Measurements from ENCODE around the gene CRTC2. TPM values are rescaled to one million over a fixed set of nuclear protein-coding genes. Genes with fewer than 3 reads are reported as not detected.

CRTC2 gene
- polyA plus RNA-seq, 1 donor, result 37.9 TPM

DNA sequence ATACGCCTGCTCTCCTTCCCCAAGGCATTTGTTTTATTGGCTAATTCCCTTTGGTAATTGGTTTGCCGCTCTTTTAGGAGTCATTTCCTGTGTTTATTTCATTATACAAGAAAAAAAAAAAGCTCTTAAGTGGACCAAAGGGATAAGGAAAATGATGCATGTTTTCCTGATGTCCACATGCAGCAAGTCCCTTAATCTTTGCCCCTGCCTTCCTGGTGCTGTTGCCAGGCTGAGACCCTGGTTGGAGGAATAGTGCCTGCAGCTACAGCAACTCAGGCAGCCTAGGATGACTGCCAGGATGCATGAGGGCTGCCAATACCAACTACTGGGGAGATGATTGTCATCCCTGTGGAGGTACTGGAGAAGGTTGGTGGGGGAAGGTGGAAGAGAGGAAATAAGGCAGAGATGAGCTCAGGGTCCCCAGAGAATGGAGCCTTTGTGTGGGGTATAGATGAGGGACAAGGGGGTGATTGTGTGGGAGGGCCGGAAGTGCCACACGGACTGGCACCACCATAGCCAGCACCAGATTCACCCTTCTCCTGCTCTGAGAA, 29.5 kb downstream of the CRTC2 start:
- Histone ChIP-seq H3K4me1 (ENCODE audit: control insufficient read depth, insufficient read depth, low read length) (no peaks in the 10 kb centered on the region), H3K27ac (ENCODE audit: low read length) (no peak overlapping the region), H3K27me3 (ENCODE audit: control insufficient read depth, insufficient read depth, low read length) (no peaks in the 10 kb centered on the region), H3K9me3 (ENCODE audit: control insufficient read depth, low read depth, low read length) (no peaks in the 10 kb centered on the region), H3K4me3 (ENCODE audit: low read length) (no peak overlapping the region), H3K36me3 (ENCODE audit: control insufficient read depth, insufficient read depth, low read length) (peaks cover 40% of the 10 kb centered on the region)
- no CpG with 5 or more reads among the region's 4 CpGs for WGBS (ENCODE audit: insufficient coverage, low lambda C conversion rate)
- DNase-seq, result no peak

DNA sequence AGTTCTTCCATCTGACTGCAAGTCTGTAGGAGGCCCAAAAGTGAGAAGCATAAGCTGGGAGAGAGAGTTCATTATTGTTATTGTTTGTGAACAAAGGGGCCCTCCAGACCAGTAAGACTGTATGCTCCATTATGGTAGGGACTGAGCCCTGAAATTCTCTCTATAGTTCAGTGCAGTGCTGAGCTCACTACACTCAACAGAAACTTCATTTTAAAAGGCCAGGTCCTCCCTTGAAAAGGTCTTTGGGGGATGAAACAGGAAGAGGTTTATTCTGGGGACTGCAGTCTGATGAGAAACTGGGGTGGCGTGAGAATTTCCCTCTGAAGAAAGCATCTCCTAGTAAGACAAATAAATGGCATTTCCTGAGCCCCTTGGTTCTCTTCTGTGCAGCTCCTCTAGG, 30.2 kb downstream of the CRTC2 start:
- no peak for DNase-seq
- Histone ChIP-seq H3K4me1 (ENCODE audit: control insufficient read depth, insufficient read depth, low read length) (no peaks in the 10 kb centered on the region), H3K27ac (ENCODE audit: low read length) (no peak overlapping the region), H3K9me3 (ENCODE audit: control insufficient read depth, low read depth, low read length) (no peaks in the 10 kb centered on the region), H3K27me3 (ENCODE audit: control insufficient read depth, insufficient read depth, low read length) (no peaks in the 10 kb centered on the region), H3K36me3 (ENCODE audit: control insufficient read depth, insufficient read depth, low read length) (peaks cover 35% of the 10 kb centered on the region), H3K4me3 (ENCODE audit: low read length) (no peak overlapping the region)
- no CpG with 5 or more reads among the region's 1 CpG for WGBS (ENCODE audit: insufficient coverage, low lambda C conversion rate)

DNA sequence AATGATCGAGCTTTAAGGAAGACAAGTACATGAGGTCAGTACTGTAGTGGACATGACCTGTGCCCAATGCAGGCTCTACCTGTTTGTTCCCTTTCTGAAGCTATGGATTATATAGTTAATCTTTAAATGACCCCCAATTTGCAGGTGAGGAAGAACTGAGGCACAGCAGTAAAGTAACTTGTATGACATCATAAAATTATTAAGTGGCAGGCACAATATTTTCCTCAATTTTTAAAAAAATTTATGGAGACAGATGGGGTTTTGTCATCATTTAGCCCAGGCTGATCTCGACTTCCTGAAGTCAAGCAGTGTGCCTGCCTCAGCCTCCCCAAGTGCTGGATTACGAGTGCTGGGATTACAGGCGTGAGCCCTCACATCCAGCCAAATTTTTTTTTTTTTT, 32.0 kb downstream of the CRTC2 start:
- Histone ChIP-seq H3K4me1 (ENCODE audit: control insufficient read depth, insufficient read depth, low read length) (no peaks in the 10 kb centered on the region), H3K27ac (ENCODE audit: low read length) (no peak overlapping the region), H3K36me3 (ENCODE audit: control insufficient read depth, insufficient read depth, low read length) (peaks cover 22% of the 10 kb centered on the region), H3K27me3 (ENCODE audit: control insufficient read depth, insufficient read depth, low read length) (no peaks in the 10 kb centered on the region), H3K9me3 (ENCODE audit: control insufficient read depth, low read depth, low read length) (no peaks in the 10 kb centered on the region), H3K4me3 (ENCODE audit: low read length) (no peak overlapping the region)
- WGBS (ENCODE audit: insufficient coverage, low lambda C conversion rate), result 100% methylated on average over 1 of the region's 4 CpGs
- no peak for DNase-seq

DNA sequence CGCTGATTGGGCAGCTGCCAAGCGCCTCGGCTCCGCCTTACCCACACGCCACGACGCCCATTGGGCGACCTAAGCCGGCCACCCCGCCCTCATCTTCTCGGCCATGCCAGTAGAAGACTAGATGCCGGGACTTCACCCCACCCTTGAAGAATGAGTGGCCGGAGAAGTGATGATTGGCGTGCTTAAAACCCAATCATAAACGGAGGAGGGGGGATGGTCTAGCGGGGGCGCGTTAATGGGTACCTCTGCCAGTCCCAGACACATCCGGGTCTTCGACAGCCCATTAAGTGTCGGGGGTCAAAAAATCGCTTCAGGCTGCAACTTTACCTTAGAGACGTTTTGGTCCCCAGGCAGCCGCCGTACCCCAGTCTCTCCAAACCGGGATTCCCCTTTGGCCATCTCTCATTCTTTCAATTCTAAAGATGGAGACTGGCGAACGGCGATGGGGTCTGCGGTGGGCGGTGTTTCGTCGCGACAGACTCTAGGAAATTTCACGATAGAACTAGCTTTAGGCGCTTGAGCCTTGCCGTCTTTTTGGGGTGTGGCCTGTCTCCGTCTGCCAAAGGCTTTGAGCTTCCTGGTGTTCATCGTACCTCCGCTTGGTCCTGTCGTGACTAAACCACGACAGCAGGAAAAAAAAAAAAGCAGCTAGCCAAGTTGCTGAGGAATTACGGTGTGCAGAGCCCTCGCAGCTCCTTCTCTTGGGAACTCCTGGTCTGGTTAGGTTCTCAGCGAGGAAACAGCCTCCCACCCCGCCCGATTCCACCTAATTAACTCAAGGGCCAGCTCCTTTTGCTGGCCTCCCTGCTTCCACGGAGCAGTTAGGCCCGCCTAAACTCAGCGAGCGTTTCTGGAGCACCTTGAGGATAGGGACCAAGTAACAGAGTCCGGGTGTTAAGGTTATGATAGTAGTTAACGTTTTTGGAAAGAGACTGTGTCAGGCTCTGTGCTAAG, 35.2 kb downstream of the CRTC2 start, which contains the start of gene GATAD2B:
TSS of gene GATAD2B (minus strand) at position 1 of the 954 bp plus-strand sequence. CDS start 94,625 bp downstream, outside the sequence.
- H3K9me3 ChIP-seq (ENCODE audit: control insufficient read depth, low read depth, low read length), result no peaks in the 10 kb centered on the region
- WGBS (ENCODE audit: insufficient coverage, low lambda C conversion rate), result no CpG with 5 or more reads among the region's 53 CpGs
- peaks cover 7% of the 10 kb centered on the region for H3K4me1 ChIP-seq (ENCODE audit: control insufficient read depth, insufficient read depth, low read length)
- H3K36me3 ChIP-seq (ENCODE audit: control insufficient read depth, insufficient read depth, low read length), result peaks cover 3% of the 10 kb centered on the region
- no peaks in the 10 kb centered on the region for H3K27me3 ChIP-seq (ENCODE audit: control insufficient read depth, insufficient read depth, low read length)
- peak within 1 kb of the TSS; percentile 88 for H3K27ac ChIP-seq (ENCODE audit: low read length)
- peak; percentile 100 for DNase-seq
- H3K4me3 ChIP-seq (ENCODE audit: low read length), result peak within 1 kb of the TSS; percentile 90

DNA sequence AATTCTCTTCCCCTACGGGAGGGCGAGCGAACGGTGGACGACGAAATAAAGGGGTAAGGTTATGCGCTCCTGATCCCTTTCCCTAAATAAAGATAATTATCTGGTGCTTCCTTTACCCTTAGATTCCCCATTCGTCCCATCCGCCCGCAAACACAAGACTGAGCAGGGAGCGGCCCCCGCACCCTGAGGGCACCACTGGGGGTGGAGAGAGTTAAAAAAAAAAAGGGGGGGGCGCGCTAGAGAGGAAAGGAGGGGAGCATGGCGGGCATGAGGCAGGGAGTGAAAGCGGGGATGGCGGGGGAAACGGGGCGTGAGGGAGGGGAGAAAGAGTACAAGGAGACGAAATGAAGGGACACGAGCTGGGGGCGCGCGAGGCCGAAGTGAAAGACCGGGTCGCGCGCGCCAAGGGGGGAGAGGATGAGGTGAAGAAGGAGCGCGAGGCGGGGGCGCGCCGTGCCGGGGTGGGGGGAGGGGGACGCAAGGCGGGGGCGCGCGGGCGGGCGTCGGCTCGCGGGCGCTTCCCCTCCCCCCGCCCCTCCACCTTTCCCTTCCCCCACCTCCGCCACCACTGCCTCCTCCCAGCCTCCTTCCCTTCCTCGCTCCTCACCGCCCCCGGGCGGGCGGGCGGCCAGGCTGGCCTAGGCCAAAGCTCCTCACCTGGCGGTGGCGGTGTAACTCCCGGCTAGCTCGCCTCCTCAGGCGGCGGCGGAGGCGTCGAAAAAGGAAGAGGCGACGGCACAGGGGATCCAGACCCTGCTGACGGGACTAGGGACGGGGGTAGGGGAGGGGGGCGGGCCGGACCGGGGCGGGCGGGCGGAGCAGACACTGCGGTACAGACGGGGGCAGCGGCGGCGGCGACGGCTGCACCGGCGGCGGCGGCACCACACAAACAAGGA, 36.1 kb downstream of the CRTC2 start:
- H3K9me3 ChIP-seq (ENCODE audit: control insufficient read depth, low read depth, low read length), result no peaks in the 10 kb centered on the region
- peaks cover 7% of the 10 kb centered on the region for H3K4me1 ChIP-seq (ENCODE audit: control insufficient read depth, insufficient read depth, low read length)
- H3K4me3 ChIP-seq (ENCODE audit: low read length), result peak overlapping the region; percentile 78
- peak overlapping the region; percentile 77 for H3K27ac ChIP-seq (ENCODE audit: low read length)
- peaks cover 7% of the 10 kb centered on the region for H3K36me3 ChIP-seq (ENCODE audit: control insufficient read depth, insufficient read depth, low read length)
- 0% methylated on average over 6 of the region's 86 CpGs for WGBS (ENCODE audit: insufficient coverage, low lambda C conversion rate)
- peak; percentile 41 to 43 for DNase-seq
- H3K27me3 ChIP-seq (ENCODE audit: control insufficient read depth, insufficient read depth, low read length), result no peaks in the 10 kb centered on the region

DNA sequence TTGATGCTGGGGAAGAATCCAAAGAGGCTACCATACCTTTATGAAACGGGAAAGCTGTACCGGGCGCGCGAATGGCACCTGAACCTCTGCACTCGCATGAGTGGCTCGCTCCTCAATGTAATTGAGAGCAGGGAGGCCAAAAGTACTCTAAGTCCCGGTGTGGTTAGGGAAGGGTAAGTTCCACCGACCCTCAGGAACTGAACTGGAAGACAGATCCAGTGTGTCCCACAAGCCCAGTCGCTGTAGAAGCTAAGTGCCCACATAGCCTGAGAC, 36.7 kb downstream of the CRTC2 start:
- no CpG with 5 or more reads among the region's 10 CpGs for WGBS (ENCODE audit: insufficient coverage, low lambda C conversion rate)
- Histone ChIP-seq H3K4me1 (ENCODE audit: control insufficient read depth, insufficient read depth, low read length) (peaks cover 7% of the 10 kb centered on the region), H3K27ac (ENCODE audit: low read length) (peak overlapping the region; percentile 15)

DNA sequence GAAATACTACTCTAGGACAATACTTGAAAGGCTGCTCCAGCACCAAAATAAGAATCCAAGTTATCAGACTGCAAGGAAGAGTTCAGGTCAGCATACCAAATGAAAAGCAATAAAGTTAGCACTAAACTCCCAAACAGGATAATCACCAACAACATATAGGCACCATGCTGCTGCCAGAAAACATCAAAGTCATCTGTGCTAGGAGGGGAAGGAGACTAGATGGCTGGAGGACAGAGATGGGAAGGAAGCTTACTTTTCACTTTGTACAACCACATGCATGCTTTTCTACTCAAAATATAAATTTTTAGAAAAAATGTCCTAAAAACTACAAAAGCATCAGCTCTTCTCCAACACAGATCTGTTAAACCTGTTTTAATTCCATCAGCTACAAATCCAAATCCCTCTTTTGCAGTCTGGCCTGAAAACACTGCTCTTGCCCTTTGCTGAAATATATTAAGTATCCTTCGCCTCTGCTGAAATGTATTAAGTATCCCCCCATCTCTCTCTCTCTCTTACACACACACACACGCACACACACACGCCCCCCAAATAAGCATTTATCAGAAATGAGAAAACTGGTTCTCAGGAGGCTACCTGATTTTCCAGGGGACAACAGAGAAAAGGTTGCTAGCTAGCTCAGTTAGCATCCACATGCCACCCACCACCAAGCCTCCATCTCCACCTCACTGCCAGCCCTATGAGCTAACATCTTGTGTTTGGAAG, 37.2 kb downstream of the CRTC2 start:
- no peaks in the 10 kb centered on the region for H3K27me3 ChIP-seq (ENCODE audit: control insufficient read depth, insufficient read depth, low read length)
- WGBS (ENCODE audit: insufficient coverage, low lambda C conversion rate), result no CpG with 5 or more reads among the region's 3 CpGs
- peaks cover 7% of the 10 kb centered on the region for H3K4me1 ChIP-seq (ENCODE audit: control insufficient read depth, insufficient read depth, low read length)
- H3K4me3 ChIP-seq (ENCODE audit: low read length), result peak overlapping the region; percentile 78
- no peak overlapping the region for H3K27ac ChIP-seq (ENCODE audit: low read length)
- H3K36me3 ChIP-seq (ENCODE audit: control insufficient read depth, insufficient read depth, low read length), result peaks cover 7% of the 10 kb centered on the region
- no peaks in the 10 kb centered on the region for H3K9me3 ChIP-seq (ENCODE audit: control insufficient read depth, low read depth, low read length)
- DNase-seq, result no peak

More for the DNA sequence above, 36.7 kb downstream of the CRTC2 start:
- peaks cover 7% of the 10 kb centered on the region for H3K36me3 ChIP-seq (ENCODE audit: control insufficient read depth, insufficient read depth, low read length)
- no peaks in the 10 kb centered on the region for H3K9me3 ChIP-seq (ENCODE audit: control insufficient read depth, low read depth, low read length)
- no peaks in the 10 kb centered on the region for H3K27me3 ChIP-seq (ENCODE audit: control insufficient read depth, insufficient read depth, low read length)
- peak overlapping the region; percentile 78 for H3K4me3 ChIP-seq (ENCODE audit: low read length)
- DNase-seq, result peak in 1 of 2 donors; percentile 29

DNA sequence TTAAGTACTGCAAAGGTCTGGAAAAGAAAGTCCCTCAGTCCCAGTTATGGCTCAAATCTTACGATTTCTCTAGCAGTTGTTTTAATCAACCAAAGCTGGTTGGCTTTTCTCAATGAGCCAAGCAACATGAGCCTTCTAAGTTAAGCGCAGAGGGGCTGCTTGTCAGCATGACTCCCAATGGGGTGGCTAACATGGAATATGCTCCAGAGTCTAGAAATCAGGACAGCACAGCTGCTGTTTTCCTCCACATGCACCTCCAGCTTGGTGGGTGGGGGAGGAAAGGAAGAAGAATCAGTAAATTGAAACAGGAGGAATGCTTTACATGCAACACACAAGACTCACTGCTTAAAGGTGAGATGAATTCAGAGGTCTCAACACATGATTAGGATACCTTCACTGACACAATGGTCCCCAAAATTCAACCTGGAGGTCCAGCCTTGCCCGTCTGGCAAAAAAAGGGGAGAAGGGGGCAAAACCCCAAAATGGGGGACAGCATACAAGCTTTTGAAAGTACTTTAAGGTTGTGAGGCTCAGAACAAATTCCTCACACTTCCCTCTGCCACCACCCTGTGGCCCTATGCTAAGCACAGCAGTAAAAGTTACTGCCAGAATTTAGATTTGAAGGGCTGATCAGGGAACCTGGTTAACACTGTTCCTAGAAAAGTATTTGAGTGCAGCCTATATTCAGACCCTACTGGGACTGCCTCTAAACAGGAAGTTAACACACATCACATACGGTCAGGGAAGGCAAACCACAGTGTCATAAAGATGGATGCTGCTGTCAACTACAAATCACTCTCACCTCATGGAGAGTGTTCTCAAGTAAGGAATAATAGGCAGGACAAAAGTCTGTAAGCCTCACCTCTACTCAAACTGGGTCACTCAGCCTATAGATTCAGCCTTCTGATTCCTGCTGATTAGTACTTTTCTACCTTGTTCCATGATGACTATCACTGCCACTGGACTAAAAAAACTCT, 38.2 kb downstream of the CRTC2 start:
- H3K4me1 ChIP-seq (ENCODE audit: control insufficient read depth, insufficient read depth, low read length), result peaks cover 7% of the 10 kb centered on the region
- no peaks in the 10 kb centered on the region for H3K9me3 ChIP-seq (ENCODE audit: control insufficient read depth, low read depth, low read length)
- WGBS (ENCODE audit: insufficient coverage, low lambda C conversion rate), result no CpG with 5 or more reads among the region's 4 CpGs
- DNase-seq, result no peak
- H3K4me3 ChIP-seq (ENCODE audit: low read length), result no peak overlapping the region
- no peak overlapping the region for H3K27ac ChIP-seq (ENCODE audit: low read length)
- H3K36me3 ChIP-seq (ENCODE audit: control insufficient read depth, insufficient read depth, low read length), result peaks cover 9% of the 10 kb centered on the region
- H3K27me3 ChIP-seq (ENCODE audit: control insufficient read depth, insufficient read depth, low read length), result no peaks in the 10 kb centered on the region

DNA sequence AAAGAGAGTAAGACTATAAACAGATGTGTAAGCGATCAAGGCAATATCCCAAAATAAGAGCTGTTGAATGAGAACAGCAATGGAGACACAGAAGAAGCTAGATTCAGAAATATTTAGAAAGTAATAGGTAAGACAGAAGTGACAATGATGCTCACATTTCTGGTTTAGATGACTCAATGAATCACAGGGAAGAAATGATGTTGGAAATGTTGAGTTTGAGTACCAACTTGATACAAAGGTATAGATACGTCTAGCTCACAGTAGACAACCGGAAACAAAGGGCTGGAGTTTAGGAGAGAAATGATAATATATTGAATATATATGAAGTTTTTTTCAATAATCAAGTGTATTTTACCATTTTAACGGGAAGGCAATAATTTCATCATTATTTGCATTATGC, 42.1 kb downstream of the CRTC2 start:
- H3K36me3 ChIP-seq (ENCODE audit: control insufficient read depth, insufficient read depth, low read length), result peaks cover 11% of the 10 kb centered on the region
- H3K27ac ChIP-seq (ENCODE audit: low read length), result no peak overlapping the region
- no peaks in the 10 kb centered on the region for H3K9me3 ChIP-seq (ENCODE audit: control insufficient read depth, low read depth, low read length)
- DNase-seq, result no peak
- H3K4me3 ChIP-seq (ENCODE audit: low read length), result no peak overlapping the region
- H3K4me1 ChIP-seq (ENCODE audit: control insufficient read depth, insufficient read depth, low read length), result peaks cover 7% of the 10 kb centered on the region
- no peaks in the 10 kb centered on the region for H3K27me3 ChIP-seq (ENCODE audit: control insufficient read depth, insufficient read depth, low read length)
- WGBS (ENCODE audit: insufficient coverage, low lambda C conversion rate), result 100% methylated on average over 3 of the region's 4 CpGs
